LNCAP (cell line): Measurements from ENCODE around the gene XXYLT1.

Source experiments
- CTCF ChIP-seq: fragments of 450-650 bp; IDR thresholded peaks from 2 replicates; pipeline ENCODE4 v1.5.1; 2017; ENCODE audit warnings: mild to moderate bottlenecking

The XXYLT1 gene

GRCh38 chr3:195296662-195297061 lies 25.7 kb upstream of the XXYLT1 start:
- no peak for TF ChIP-seq CTCF

- no peak for TF ChIP-seq CTCF
Measured at GRCh38 chr3:195291121-195291520, 20.2 kb upstream of the XXYLT1 start.

- TF ChIP-seq CTCF: no peak
Measured at GRCh38 chr3:195286115-195286872, 15.3 kb upstream of the XXYLT1 start.

- no peak for TF ChIP-seq CTCF
Measured at GRCh38 chr3:195285372-195285771, 14.4 kb upstream of the XXYLT1 start.

GRCh38 chr3:195284842-195285241 lies 13.9 kb upstream of the XXYLT1 start:
- no peak for TF ChIP-seq CTCF

GRCh38 chr3:195282961-195283360 lies 12.0 kb upstream of the XXYLT1 start:
- no peak for TF ChIP-seq CTCF

- TF ChIP-seq CTCF: no peak
Measured at GRCh38 chr3:195274259-195274966, 3.5 kb upstream of the XXYLT1 start.
